ENCODE data around the gene AQP3.
"Not testable (repeated sequence)": the region's sequence is repeated elsewhere in the genome, so short reads cannot be mapped to it uniquely, and the experiment has no call there.

Gene AQP3

GRCh38 chr9:33440204-33440603, 7.2 kb downstream of the AQP3 start:
- no peak for DNase-seq

GRCh38 chr9:33439731-33440130, 7.7 kb downstream of the AQP3 start:
- no peak for DNase-seq

GRCh38 chr9:33438926-33439680, 8.3 kb downstream of the AQP3 start:
- DNase-seq = no peak

- DNase-seq = no peak
These were observed 9.5 kb downstream of the AQP3 start for GRCh38 chr9:33437898-33438297.

- peak; percentile 40 for DNase-seq
These were observed 10.2 kb downstream of the AQP3 start for GRCh38 chr9:33437205-33437604.

GRCh38 chr9:33436445-33436844, 10.9 kb downstream of the AQP3 start:
- no peak for DNase-seq

- DNase-seq = no peak
These were observed 11.5 kb downstream of the AQP3 start for GRCh38 chr9:33435821-33436277.

GRCh38 chr9:33434317-33435105, 12.9 kb downstream of the AQP3 start:
- no peak for DNase-seq

- DNase-seq = no peak
These were observed 13.5 kb downstream of the AQP3 start for GRCh38 chr9:33433871-33434270.

GRCh38 chr9:33431420-33431819, 16.0 kb downstream of the AQP3 start:
- DNase-seq = no peak

- DNase-seq = no peak
These were observed 16.5 kb downstream of the AQP3 start for GRCh38 chr9:33430942-33431341.

GRCh38 chr9:33429256-33429985, 18.0 kb downstream of the AQP3 start:
- no peak for DNase-seq

- DNase-seq = peak; percentile 19
These were observed 20.5 kb downstream of the AQP3 start for GRCh38 chr9:33426843-33427293.

- no peak for DNase-seq
These were observed 22.3 kb downstream of the AQP3 start for GRCh38 chr9:33425128-33425533.

GRCh38 chr9:33424492-33424891, 22.9 kb downstream of the AQP3 start:
- DNase-seq = not testable (repeated sequence)

- DNase-seq = not testable (repeated sequence)
These were observed 23.4 kb downstream of the AQP3 start for GRCh38 chr9:33424043-33424442.

- no peak for DNase-seq
These were observed 27.6 kb downstream of the AQP3 start for GRCh38 chr9:33419708-33420303.

- no peak for DNase-seq
These were observed 29.3 kb downstream of the AQP3 start for GRCh38 chr9:33418090-33418489.

GRCh38 chr9:33416996-33417395, 30.4 kb downstream of the AQP3 start:
- DNase-seq = no peak

- DNase-seq = peak; percentile 79
These were observed 31.8 kb downstream of the AQP3 start for GRCh38 chr9:33415501-33416038.

GRCh38 chr9:33414889-33415500, 32.4 kb downstream of the AQP3 start:
- no peak for DNase-seq

- peak; percentile 32 for DNase-seq
These were observed 33.1 kb downstream of the AQP3 start for GRCh38 chr9:33414268-33414667.

Measured in hematopoietic multipotent progenitor cell treated with erythropoietin and hydrocortisone succinate and interleukin-3 and kit ligand, for 4 days (in vitro differentiated cells).